HG03108 (cell line): ENCODE measurements around the gene LIPA.

Experiments used
- ATAC-seq: cut with Tn5 transposase; IDR thresholded peaks from one replicate; pipeline ENCODE4 v1.9.1; 2021; ENCODE audit warnings: moderate library complexity; ENCODE audit not compliant: unreplicated experiment

The LIPA gene

GRCh38 chr10:89241486-89242344 is 9.9 kb downstream of the LIPA start:
- ATAC-seq: no peak

- ATAC-seq: no peak
Observed at GRCh38 chr10:89241026-89241425, 10.5 kb downstream of the LIPA start.

GRCh38 chr10:89240519-89240918 is 11.1 kb downstream of the LIPA start:
- ATAC-seq: no peak

- no peak for ATAC-seq
Observed at GRCh38 chr10:89238956-89239644, 12.5 kb downstream of the LIPA start.

- ATAC-seq: no peak
Observed at GRCh38 chr10:89237849-89238248, 13.7 kb downstream of the LIPA start.

GRCh38 chr10:89236226-89236797 is 15.3 kb downstream of the LIPA start:
- ATAC-seq: no peak

- ATAC-seq: no peak
Observed at GRCh38 chr10:89235073-89235798, 16.3 kb downstream of the LIPA start.

- ATAC-seq: no peak
Observed at GRCh38 chr10:89233033-89233432, 18.5 kb downstream of the LIPA start.

GRCh38 chr10:89228962-89229361 is 22.6 kb downstream of the LIPA start:
- no peak for ATAC-seq

GRCh38 chr10:89228146-89228545 is 23.4 kb downstream of the LIPA start:
- no peak for ATAC-seq

- no peak for ATAC-seq
Observed at GRCh38 chr10:89226891-89227290, 24.7 kb downstream of the LIPA start.

GRCh38 chr10:89224739-89225443 is 26.7 kb downstream of the LIPA start:
- ATAC-seq: no peak

- ATAC-seq: no peak
Observed at GRCh38 chr10:89221919-89222318, 29.7 kb downstream of the LIPA start.

GRCh38 chr10:89219513-89220218 is 31.9 kb downstream of the LIPA start:
- no peak for ATAC-seq

GRCh38 chr10:89217057-89217990 is 34.3 kb downstream of the LIPA start:
- no peak for ATAC-seq

GRCh38 chr10:89216056-89216455 is 35.5 kb downstream of the LIPA start:
- no peak for ATAC-seq

- no peak for ATAC-seq
Observed at GRCh38 chr10:89215511-89215910, 36.1 kb downstream of the LIPA start.

- ATAC-seq: no peak
Observed at GRCh38 chr10:89214566-89215165, 36.9 kb downstream of the LIPA start.
